ENCODE measurements around the gene CECR2.

GRCh38 chr22:17501679-17502285 is 132.5 kb downstream of the CECR2 start:
- TF ChIP-seq CTCF (IDR thresholded peaks at IDR 0.05): no peak
- TF ChIP-seq POLR2A (IDR thresholded peaks at IDR 0.05): no peak
